Measurements from ENCODE around the gene CUL7.
"Not testable (repeated sequence)": the region's sequence is repeated elsewhere in the genome, so short reads cannot be mapped to it uniquely, and the experiment has no call there.

CUL7 gene

DNA sequence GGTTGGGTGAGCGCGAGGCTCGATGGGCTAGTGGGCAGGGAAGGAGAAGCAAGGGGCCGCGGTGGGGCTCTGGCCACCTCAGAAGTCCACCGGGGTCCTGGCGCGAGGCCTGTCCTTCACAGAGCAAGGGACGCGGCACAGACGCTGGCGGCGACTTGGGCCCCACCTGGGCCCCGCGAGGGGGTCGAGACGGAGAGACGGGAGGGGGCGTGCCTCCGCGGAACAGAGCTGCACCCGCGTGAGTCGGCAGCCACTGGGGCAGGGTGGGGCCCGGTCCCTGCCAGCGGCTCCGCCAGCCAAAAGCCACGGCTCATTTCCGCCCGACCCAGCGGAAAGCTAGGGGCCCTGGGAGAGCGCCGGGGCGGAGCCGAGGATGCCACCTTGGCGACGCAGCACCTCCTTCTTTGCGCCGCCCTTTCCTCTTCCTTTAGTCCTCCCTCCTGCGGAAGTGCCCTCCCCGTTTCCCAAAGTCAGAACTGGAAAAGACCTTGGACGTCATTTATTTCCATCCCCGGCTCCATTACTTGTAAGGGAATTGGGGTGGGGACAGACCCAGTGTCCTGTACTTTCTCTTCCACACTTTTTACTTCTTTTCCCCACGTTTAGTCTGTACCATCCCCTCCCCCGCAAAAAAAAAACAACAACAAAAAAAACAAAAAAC lies at the start of gene CUL7:
CUL7 (minus strand) TSS at position 307 of the 661 bp plus-strand sequence. CDS start 1,063 bp downstream, outside the sequence.
- peak; percentile 91 for DNase-seq

DNA sequence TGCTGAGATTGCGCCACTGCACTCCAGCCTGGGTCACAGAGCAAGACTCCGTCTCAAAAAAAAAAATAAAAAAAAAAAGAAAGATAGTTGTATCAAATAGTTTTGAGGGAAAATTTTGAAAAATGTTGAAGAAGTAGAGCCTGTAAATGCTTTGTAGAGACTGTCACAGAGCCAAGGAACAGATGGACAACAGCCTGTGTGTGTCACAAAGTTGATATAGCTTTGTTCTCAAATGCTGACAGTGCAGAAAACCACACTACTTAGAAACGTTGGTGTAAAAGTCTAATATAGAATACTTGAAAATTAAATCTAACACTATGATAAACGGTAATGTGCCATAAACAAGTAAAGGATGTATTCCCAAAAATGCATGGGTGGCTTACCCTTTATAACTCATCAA lies 47.8 kb upstream of the CUL7 start:
- DNase-seq: no peak

DNA sequence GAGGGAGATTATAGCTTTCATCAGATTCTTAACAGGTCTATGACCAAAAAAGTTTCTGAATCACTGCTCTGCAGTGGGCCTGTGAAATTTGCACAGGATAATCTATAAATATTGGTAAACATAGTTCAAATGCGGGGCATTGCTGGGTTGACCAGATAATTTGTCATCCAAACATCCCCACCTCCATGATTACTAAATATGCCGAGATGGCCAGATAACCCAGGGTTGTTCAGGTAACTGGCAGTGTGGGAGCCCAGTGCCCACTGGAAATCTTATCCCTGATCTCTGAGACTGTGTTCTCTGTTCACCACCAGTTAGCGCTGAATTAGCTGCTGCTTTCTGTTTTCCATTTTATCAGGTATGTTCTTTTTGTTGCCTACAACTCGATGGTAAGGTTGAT lies 43.9 kb upstream of the CUL7 start:
- DNase-seq: no peak

DNA sequence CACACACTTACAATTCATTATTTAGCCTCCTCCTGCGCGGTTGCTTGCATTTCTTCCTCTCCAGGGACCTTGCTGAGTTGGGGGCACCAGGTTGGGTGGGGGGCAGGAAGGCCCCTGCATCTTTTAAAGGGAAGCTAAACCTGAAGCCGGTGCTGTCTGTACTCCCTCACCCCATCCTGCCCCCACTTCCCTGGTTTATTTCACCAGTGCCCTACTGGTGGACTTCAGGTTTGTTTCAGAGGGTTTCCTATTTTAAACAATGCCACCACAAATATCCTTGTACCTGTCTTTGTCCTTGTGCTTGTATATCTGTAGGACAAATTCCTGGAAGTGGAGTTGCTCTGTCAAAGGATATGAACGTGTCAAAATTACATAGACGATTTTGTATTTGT lies 43.4 kb upstream of the CUL7 start:
- no peak for DNase-seq

DNA sequence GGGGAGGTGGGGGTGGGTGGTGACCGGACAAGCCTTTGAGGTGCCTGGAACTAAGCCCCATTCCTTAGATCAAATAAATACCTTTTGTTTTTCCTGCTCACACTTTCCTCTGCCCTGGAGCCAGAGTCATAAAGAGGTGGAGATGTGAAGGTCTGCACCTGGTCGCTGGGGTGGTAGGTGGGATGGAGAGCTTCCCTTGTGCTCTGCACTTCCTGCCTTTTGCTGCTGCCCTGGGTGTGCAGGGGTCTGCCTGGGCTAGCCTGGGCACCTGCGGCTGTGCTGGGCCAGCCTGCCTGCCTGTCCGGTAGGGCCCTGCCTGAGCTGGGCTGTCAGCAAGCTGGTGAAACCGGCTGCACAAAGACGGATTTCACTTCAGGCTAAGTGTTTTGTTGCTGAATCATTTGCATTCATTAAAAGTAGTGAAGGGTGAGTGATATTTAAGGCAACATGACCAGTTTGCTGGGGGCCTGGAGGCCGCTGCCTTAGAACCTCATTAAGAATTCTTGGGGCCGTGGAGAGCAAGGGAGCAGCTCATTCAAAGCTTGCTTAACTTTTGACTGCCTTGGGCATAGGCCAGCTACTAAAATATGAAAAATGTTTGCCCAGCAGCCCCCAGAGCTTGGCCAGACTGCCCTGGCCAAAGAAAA lies 42.9 kb upstream of the CUL7 start:
- no peak for DNase-seq

DNA sequence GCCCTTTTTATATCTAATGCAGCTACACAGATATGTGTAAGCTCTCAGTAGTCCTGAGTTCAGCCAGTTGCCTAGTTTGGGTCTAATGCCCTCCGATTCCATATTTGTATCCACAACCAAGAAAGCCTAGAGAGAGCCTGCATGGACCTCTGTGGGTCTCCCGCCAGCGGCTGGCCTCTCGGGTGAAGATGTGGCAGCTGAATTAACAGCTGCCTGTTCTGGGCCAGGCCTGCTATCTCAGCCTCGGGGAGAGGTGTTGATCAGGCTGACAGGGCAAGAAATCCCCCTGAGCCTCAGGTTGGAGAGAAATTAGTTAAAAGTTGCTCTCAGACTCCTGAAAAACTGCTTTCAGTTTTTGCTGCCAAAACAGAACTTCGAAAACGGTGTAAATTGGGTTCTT lies 42.3 kb upstream of the CUL7 start:
- DNase-seq: no peak

DNA sequence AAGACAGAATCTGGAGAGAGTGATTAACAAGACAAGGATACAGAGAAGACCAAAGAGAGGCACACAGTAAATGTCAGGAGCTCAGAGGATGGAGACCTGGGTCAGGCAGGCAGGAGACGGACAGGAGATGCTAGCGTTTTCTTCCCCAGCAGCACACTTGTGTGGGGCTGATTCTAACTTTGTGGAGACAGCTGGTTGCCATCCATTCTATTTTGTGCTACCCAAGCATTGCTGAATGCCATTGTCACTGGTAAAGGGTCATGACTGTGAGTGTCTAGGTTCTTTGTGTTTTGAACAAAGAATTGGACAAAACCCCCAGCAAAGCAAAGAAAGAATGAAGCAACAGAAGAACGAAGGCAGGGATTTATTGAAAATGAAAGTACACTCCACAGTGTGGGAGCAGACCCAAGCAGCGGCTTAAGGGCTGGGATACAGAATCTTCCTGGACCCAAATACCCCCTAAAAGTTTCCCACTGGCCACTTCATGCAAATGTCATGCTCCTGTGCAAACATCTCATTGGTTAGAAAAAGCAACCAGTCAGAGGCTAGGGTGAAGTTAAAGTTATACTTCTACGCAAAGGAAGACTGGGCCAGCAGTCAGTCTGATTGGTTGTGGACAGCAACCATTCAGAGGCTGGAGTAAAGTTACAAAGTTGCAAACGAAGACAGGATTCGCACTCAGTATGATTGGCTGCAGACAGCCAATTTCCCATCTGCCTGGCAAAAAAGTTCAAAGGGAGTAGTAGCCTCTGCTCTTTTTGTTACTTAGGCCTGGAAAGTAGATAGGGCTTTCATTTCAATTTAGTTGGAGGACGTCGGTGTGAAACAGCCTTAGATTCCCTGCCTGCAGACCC lies 40.0 kb upstream of the CUL7 start:
- peak; percentile 34 for DNase-seq

DNA sequence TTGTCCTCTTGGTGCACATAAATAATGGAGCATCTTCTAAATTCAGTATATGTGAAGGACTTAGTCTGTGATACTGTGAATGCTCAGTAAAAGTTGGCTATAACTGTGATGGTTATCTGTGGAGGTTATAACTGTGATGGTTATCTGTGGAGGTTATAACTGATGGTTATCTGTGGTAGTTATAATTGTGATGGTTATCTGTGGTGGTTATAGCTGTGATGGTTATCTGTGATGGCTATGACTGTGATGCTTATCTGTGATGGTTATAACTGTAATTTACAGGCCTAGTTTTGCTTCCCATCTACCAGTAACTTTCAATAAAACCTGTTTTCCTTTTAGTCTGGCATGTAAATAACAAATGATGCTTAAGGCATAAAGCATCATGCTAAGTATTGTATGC lies 39.0 kb upstream of the CUL7 start:
- no peak for DNase-seq

DNA sequence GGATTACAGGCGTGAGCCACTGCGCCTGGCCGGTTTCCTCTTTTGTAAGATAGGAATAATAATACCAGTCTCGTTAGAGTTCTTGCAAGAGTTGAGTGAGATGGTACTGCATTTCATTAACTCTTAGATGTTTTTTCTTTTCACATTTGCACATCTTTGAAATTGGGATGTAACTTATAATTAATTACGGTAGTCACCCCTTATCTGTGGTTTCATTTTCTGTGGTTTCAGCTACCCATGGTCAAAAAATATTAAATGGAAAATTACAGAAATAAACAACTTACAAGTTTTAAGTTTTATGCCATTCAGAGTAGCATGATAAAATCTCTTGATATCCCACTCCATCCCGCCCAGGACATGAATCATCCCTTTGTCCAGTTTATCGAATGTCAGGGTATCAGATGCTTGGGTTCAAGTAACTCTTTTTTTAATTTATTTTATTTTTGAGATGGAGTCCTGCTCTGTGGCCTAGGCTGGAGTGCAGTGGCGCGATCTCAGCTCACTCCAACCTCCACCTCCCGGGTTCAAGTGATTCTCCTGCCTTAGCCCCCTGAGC lies 37.9 kb upstream of the CUL7 start:
- no peak for DNase-seq

DNA sequence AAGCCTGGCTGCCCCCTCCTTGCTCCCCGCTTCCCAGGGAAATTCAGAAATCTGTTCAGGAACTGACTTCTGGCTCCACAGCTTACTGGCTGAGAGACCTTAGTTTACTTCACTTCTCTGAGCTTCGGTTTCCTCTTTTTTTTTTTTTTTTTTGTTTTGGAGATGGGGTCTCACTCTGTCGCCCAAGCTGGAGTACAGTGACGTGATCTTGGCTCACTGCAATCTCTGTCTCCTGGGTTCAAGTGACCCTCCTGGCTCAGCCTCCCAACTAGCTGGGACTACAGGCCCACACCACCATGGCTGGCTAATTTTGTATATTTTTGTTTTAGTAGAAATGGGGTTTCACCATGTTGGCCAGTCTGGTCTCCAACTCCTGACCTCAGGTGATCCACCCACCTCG lies 37.4 kb upstream of the CUL7 start:
- DNase-seq: no peak

DNA sequence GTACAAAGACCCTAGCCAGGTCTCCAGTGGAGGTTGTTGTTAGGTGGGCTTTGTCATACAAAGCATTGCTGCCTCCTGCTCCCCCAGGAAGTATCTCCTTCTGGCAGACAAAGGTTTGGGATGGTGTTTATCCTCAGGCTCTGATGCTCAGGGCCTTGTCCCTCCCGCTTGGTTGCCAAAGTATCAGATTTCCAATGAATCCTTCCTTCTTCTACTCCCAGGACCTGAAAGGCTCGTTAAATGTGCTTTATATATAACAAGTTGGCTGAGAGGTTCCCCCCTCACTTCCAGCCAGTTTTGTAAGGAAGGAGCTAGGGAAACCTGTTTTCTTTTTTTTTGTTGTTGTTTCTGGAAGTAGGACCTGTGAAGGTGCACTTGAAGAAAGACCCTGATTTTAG lies 36.9 kb upstream of the CUL7 start:
- DNase-seq: no peak

DNA sequence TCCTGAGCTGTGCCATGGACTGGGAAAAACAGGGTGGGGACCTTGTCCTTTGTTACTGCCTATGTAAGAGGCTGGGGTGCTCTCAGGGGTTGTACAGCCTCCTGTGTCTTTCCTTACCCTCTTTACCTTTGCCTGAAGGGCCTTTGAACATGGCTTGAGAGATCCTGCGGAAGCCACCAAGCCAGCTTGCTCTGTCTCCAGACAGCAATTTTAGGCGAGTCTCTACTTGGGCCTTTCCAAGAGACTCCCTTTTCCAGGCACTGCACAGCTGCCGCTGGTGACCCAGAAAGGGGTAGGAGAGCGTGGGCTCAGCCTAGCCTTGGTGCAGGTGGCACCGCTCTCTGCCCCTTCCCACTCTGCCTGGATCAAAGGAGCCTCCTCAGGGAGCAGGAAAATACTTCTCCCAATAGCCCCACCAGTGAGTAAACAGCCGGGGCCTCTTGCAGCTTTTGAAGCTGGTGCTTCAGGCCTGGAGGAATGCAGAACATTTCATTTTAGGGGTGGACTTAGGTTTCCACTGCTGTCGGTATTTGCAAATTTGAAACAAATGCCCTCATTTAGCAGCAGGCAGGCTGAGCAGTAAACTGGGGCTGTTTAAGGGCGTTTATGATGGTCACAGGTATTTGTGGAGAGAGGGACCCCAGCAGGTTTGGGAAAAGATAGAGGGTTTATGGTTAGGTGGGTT lies 36.4 kb upstream of the CUL7 start:
- no peak for DNase-seq

DNA sequence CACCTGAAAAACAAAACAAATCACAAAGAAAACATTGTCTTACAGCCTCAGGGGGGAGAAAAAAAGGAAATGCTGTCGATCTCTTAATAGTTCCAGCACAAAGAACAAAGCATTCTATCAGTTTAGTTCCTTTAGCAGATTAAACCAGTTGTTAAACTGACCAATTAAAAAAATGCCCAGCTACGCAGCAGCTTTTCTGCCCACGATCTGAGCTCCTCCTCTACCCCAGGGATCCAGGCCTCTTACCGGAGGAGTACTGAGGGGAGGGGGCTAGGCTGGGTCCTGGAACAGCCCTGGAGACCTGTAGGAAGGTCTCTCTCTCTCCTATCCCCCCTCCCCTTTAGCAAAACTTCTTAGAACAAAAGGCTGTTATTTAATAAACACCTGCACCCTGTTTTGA lies 35.8 kb upstream of the CUL7 start:
- no peak for DNase-seq

DNA sequence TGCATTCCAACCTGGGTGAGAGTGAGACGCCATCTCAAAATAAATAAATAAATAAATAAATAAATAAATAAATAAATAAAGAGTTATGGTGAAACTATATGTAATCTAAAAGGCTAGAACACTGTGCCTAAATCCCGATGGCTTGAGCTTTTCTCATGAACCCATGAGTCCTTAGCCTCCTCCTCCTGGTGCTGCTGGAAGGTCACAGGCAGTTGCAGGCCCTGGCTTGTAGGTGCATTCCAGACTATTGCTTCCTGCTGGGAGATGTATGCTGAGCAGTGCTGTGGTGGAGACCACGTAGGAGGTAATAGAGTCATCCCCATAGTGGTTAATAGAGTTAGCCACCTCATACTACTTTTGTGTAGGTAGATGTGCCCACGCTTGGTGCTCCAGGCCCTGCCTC lies 35.0 kb upstream of the CUL7 start:
- DNase-seq: no peak

DNA sequence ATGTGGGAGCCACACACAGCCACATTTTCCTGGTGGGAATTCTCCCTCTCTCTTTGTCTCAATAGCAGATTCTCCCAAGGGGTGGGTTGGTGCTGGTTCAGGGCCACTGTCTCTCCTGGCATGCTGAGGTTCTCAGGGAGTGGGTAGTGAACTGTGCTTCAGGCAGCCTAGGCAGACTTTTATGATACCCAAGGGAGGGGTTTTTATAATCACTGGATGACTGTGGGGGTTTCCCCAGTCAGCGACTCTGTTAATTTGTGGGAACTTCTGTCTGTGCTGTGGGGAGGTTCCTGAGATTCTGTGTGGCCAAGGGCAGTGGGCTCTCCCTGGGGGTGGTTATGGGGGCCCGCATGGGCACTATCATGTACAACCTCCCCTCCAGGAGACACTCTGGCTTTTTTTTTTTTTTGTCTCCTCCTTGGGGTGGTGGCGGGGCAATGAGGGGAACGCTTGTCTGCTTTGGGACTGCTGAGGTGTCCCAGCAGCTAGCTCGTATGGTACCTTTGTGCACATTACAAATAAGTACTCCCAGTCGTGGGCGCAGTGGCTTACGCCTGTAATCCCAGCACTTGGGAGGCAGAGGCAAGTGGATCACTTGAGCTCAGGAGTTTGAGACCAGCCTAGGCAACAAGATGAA lies 32.5 kb upstream of the CUL7 start:
- DNase-seq: no peak

DNA sequence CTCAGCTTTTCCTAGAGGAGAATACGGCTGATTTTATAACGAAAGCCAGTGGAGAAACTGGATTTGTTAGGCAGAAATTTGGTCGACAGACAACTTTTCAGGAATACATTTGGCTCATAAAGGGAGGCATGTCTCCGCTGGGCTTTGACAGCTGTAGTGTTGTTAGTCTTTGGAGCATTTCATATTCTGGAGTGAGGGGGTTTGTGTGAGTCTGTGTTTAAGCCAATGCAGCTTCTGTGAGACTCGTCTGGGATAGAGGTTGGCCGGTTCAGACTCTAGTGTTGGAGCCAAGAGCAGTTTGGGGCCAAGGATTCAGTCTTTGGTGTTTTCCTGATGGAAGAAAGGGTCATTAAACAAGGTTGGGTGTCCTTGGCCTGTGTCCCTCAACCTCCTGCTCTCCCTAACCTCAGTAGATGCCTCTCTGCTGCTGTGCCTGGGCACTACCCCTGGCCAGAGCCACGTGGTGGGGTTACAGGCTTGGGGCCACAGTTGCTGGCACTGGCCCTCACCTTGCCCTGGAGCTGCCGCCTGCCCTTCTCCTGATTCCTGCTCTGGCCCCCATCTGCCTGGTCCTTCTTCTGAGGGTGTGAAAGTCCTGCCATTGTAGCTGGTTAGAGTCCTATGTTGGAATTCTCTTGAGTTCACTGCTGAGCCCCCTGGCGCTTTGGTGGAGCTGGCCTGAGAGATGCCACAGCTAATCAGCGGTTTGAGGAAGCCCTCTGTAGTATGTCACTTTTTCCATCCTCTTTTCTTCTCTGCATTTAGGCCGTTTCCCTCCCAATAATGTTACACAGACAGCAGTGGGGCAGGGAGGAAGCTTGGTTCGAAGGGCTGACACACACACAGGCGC lies 29.4 kb upstream of the CUL7 start:
- DNase-seq: no peak

DNA sequence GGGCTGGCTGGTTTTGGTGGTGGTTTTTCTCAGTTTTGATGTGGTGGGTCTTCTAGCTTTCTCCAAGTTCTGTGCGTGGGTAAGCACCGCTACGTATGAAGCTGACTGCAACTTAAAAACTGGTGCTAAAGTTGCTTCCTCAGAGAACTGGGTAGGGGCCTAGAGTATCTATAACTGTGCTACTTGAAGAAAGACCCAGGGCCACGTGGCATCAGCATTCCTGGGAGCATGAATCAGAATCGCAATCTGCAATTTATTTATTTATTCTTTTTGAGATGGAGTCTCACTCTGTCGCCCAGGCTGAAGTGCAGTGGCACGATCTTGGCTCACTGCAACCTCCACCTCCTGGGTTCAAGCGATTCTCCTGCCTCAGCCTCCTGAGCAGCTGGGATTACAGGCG lies 28.3 kb upstream of the CUL7 start:
- not testable (repeated sequence) for DNase-seq

DNA sequence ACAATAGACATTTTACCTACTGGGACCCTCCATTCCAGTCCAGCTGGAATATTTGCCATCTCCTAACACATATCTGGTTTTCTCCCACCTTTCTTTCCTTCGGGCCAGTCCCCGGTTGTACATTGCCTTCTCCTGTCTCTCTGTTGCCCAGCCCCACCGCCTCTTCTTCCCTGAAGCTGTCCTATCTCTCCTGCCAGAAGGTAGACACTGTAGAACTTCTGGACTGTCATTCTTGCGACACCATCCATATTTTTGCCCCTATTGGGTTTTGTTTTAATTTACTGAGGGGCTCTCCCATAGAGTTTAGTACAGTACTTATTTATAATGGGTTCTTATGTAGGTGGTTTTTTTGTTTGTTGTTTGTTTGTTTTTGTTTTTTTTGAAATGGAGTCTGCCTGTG lies 27.4 kb upstream of the CUL7 start:
- no peak for DNase-seq

DNA sequence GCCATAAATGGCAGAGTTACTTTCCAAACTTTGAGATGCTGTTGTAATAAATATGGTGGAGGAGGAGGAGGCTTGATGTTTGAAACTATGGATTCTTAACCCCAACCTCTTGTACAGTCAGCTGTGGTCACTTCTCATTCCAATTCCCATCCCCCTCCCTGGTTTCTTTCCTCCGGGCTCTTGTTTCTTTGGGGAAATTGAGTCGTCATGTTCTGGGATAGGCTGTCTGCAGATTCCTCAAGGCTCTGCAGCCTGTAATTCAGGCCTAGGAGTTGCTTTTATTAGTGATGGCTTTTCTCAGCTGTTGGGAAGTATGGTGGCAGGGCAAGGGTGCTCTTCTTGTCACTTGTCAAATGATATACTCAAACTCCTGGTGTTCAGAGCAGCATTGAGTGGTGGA lies 25.0 kb upstream of the CUL7 start:
- DNase-seq: no peak

DNA sequence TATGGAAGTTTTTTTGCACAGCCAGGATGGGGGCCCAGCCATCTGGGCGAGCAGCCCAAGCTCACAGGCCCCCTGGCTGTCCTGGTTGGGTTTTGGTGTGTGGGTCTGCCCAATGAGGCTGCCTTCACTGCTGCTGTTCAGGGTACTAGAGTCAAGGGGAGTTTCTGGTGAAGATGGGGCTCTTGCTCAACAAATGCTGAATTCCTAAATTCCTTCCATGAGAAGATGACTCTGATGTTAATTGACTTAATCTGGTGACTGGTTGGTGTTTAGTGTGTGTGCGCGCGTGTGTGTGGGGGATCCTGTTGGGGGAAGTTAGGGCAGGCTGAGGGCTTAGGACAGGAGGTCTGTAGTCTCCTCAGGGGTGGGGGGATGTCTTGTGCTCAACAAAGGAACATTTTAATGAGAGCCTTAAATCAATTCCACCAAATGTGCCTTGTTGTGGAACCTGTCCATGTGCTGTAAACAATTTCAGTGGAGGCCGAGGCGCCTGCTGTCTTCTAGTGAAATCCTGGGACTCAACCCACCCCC lies 24.4 kb upstream of the CUL7 start:
- no peak for DNase-seq

DNA sequence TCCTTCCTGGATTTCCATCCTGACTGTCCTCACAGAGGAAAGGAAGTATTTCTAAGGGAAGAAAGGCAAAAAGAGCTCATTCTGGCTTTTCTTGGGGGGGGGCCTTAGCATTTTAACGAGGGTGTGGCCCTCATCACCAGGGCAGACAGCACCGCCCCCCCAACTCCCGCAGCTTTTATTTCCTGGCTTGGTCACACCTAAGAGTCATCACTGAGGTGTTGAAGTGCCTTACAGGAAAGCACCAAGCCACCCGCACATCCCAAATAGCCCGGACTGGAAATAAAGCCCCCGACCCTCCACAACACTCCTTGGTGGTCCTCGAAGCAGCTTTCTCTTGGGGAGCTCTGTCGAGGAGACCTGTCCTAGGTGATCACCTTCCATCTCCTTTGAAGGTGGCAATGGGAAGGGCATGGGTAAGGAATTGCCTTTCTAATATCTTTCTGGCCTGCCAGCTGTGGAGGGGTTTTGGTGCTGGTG lies 23.7 kb upstream of the CUL7 start:
- no peak for DNase-seq

Data from CD4-positive, alpha-beta T cell treated with Interleukin-17A for 1 hour (primary cell).